GM19043 (cell line): ENCODE data around the gene COL23A1.
"Not testable (repeated sequence)": the region's sequence is repeated elsewhere in the genome, so short reads cannot be mapped to it uniquely, and the experiment has no call there.

Experiments used
- ATAC-seq: cut with Tn5 transposase; IDR thresholded peaks from one replicate; pipeline ENCODE4 v1.9.1; 2021; ENCODE audit warnings: low read depth; ENCODE audit not compliant: unreplicated experiment

COL23A1 gene

DNA sequence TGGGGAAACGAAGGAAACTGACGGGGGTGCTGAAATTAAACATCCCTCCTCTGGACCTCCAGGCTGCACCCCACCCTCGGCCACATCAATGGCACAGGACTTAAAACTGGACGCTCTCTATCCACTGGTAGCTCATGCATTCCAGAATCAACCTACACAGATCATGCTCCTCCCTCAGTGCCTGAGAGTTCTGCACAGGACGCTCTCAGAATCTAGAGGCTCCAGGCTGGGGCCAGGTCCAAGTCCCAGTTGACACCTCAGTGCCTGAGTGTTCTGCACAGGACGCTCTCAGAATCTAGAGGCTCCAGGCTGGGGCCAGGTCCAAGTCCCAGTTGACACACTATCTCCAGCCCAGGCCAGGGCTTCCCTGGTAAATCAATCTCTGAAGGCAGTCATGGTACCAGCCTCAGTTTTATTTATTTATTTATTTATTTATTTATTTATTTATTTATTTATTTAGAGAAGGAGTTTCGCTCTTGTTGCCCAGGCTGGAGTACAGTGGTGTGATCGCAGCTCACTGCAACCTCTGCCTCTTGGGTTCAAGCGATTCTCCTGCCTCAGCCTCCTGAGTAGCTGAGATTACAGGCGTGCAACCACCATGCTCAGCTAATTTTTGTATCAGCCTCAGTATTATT lies 103.2 kb downstream of the COL23A1 start:
- not testable (repeated sequence) for ATAC-seq

DNA sequence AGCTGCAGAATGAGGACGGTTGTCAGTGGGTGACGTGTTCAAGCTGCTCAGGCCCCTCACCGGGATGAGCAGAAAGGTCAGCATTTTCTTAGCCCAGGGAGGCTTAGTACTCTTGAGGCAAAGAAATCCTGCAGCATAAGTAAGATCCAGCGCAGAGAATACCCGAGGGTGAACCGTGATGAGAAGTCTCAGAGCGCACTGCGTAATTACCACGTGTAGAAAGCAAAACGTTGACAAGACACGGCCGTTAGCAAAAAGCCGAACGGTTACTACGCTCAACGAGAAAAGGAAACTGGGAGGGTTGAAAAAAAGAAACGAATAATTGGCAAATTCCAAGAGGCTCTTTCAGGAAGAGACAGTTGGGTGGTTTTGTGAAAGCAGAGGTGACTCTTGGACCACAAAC lies 104.0 kb downstream of the COL23A1 start:
- ATAC-seq = no peak

DNA sequence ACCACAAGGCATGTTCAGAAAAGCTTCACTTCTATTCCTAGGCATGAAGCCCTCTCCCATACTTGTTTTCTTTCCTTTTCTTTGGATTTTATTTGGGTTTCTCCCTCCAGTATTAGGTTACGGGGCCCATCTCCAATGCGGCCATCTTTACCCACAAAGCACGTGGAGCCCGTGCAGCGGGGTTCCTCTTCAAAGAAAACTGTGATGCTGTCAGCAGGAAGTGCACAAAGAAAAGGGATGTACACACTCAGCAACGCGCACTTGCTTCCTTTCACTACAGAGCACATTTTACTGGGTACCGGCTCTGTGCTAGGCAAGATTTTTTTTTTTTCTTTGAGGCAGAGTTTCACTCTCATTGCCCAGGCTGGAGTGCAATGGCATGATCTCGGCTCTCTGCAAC lies 106.6 kb downstream of the COL23A1 start:
- ATAC-seq = no peak

DNA sequence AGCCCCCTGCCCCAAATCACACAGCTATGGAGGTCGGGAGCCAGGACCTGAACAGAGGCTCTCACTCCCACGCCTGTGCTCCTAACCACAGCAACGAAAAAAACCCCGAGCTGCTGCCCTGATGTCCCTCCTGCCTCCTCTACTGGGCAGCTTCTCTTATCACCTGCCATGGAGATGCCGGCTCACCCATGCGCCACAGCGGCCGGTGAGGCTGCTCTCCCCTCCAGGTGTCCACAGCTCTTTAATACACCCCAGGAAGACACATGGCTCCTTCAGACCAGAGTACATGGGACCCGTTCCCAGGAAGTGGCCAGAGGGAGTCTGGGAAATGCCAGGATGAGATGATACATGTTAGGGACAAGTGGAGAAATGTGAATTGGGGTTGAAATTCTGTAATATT lies 110.9 kb downstream of the COL23A1 start:
- ATAC-seq = no peak

DNA sequence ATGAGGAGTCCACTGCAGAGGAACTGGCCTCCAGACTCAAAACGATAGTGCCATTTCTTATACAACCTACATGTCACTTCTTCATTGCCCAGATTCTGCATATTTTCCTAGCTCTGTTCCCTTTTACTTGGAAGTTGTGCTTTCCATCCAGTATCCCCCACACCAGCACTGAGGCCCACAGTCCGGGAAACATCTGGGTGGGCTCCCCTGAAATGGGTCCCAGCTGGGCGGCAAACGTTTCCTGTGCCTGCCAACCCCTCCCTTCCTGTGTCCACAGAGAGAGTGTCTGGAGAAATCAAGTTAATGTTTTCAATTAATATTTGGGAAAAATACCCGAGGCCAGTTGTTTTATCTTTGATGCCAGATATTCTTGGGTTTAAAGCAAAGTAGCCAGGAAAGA lies 111.8 kb downstream of the COL23A1 start:
- no peak for ATAC-seq

DNA sequence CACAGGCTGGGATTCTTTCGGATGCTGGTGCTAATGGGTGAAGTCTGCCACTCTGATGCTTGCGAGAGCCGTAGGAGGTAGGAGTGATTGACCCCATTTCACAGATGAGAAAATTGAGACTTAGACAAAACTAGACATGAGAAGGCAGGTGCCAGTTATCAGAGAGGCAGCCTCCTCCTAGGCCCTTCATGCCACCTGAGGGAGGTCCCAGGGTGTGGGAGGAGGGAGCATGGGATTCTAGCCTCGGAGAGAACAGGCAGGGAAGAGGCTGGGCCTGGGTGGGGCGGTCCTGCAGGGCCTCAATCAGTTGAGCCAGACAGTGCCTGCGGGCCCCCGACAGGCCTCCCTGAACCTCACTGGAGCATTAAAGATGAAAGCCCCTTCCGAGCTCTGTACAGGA lies 112.4 kb downstream of the COL23A1 start:
- ATAC-seq = no peak

DNA sequence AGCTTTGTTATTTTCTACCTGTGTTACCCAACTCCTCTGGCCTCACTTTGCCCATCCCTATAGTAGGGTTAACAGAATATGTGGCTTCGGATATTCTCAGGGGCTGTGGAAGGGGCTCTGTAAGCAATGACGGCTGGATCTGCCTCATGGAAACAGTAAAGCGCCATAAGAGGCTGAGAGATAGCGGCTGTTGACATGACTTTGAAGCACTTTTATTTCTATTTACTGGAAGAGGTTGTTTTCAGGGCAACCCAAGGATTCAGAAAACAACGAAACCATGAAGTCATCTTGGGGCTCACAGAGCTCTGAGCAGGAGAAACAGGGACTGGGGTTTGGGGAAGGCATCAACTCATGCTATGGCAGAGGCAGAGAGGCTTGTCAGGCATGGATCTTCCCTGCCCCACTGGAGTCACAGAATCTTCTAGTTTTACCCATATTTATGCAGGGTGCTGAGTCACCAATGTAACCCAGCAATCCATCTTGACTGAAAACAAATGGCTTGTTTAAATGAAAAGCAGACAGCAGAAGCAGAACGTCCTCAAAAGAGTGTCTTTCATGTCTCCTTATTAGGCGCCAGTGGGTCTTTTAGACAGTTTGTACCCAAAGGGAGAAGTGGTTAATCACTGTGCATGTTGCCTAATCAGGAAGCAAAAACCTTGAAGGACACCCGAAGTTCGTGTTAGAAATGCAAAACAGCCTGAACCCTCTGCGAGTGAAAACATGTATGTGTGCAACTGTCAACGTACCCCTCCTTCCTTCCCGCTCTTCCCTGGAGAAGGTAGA lies 113.0 kb downstream of the COL23A1 start:
- ATAC-seq = no peak

DNA sequence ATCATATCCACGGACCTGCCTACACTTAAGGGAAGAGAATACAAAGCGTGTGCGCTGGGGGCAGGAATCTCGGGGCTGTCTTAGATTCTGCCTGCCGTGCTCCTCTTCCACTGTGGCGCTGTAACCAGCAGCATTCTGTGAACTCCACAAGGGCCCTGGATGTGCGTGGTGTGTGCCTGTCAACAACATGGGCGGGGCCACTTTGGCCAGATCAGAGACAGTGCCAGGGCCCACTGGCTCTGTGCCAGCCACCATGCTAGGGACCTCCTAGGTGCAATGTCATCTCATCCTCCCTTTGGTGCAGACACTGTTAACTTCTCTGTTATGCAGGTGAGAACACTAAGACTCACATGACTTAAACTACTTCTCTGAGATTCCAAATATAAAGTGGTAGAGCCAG lies 113.7 kb downstream of the COL23A1 start:
- no peak for ATAC-seq

DNA sequence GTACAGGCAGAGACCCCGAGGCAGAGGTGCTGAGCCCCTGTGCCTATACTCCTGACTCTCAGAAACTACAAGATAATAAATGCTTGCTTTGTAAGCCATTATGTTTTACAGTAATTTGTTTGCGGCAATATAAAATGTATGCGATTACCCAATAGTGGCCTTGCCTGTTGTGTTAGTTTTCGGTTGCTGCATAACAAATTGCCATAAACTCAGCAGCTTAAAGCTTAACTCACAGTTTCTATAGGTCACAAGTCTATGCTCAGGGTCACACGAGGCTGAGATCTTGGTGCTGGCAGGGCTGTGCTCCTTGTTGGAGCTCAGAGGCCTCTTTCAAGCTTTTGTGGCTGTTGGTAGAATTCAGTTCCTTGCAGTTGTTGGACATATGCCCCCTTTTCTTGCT lies 114.8 kb downstream of the COL23A1 start:
- ATAC-seq = no peak

DNA sequence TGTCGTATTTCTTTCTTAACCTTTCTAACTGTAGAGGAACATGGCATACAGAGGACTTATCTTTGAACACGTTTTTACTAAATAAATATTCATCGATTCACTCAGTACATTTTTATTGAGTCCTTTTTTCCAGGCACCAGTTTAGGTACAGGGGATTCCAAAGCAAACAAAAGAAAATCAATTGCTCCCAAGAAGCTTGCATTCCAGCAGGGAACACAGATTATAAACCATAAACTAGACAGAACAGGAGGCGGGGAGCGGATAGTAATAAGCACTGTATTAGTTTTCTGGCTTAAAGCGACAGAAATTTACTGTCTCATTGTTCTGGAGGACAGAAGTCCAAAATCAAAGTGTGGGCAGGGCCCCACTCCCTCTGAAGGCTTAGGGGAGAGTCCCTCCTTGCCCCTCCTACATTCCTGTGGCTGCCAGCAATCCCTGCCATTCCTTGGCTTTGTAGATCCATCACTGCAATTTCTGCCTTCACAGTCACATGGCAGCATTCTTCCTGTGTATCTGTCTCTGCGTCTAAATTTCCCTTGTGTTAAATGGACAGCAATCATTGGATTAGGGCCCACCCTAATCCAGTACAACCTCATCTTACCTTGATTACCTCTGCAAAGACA lies 115.5 kb downstream of the COL23A1 start:
- ATAC-seq = no peak

DNA sequence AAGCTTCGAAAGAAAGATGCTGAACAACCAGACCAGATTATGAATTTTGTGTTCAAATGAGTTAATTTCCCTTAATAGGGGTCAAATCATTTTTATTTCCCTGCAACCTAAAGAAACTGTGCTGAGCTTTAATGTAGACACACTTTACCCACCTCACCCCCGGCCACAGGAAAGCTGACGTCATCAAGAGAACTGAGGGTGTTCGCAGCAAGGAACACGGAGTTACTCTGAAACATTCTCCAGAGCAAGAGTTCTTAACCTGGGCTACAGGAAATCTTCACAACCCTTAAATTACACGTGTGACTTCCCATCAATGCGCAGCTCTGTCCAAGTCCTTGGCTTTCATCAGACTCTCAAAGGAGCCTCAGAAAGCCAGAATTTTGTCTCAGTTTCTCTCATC lies 116.3 kb downstream of the COL23A1 start:
- no peak for ATAC-seq

DNA sequence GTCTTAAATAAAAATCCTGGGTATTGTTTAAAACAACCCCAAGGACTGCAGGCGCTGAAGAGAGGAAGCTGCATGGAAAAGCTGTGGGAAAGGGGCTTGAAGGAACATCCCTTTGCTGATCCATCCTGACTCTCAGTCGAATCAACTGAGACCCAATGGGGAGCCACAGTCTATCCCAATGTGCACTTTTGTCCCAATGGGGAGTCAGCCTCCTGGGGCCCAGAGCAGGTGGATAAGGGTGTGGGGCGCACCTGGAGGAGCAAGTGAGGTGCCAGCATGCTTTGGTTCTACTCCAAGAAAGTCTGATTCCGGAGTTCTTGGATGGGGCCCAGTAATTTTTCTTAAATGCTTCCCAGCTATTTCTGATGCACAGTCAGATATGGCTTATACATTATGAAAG lies 118.1 kb downstream of the COL23A1 start:
- no peak for ATAC-seq

DNA sequence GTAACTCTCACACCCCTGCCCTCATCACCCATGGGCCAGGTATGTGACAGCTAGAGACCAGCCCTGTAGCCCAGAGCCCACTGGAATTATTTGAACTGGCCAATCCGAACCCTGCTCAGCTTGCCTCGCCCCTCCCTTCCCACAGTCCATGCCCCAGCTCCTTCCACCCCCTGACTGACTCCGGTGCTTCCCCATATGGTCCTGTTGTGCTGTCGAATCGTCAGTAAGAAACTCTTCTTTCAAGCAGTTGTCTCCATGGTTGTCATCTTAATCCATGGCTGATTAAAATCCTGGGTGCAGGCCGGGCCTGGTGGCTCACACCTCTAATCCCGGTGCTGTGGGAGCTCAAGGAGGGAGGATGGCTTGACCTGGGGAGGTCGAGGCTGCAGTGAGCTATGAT lies 118.5 kb downstream of the COL23A1 start:
- ATAC-seq = no peak

DNA sequence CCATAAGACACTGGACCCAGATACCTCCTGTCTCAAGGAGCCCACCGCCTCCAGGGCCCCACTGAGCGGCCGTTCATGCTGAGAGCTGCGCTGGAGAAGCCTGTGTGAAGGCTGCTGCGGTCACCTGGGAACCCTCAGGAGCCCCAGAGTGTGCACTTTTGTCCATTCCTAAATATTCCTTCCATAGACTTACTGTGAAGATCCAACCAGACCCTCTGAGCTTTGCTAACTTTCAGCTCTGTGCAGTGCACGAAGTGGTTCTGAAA lies 119.5 kb downstream of the COL23A1 start:
- no peak for ATAC-seq

DNA sequence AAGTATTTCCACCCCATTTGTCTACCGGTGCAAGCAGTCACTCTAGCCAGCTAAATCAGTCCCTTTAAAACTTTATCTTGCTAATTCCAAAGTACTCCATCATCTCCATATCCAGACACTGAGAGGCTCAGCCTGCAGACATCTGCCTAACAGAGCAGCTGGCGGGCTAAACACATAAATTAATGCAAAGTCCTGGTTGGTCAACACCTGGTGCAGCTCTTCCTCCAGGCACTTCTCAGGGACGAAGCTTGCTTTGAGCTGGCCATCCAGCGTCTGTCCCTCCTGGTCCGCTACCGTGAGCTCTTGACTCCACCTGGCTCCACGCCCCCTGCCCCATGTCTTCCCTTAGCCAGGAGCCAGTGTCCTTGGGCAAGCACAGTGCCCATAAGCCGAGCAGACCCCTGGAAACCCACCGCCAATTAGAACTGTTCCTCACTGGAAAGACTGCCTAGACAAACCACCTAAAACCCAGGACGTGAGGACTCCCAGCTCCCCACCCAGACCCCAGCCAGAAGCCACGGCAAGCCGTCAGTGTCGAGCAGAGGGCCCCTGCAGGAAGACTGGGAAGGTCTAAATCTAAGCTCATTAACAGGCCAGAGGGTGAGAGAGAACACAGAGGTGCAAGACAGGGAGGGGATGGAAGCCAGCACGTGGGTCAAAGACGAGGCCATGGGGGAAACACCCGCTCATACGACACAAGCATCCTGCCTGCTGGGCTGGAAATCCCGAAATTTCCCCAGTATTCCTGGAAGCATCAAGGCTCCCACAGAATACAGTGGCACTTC lies 120.0 kb downstream of the COL23A1 start:
- ATAC-seq = no peak

DNA sequence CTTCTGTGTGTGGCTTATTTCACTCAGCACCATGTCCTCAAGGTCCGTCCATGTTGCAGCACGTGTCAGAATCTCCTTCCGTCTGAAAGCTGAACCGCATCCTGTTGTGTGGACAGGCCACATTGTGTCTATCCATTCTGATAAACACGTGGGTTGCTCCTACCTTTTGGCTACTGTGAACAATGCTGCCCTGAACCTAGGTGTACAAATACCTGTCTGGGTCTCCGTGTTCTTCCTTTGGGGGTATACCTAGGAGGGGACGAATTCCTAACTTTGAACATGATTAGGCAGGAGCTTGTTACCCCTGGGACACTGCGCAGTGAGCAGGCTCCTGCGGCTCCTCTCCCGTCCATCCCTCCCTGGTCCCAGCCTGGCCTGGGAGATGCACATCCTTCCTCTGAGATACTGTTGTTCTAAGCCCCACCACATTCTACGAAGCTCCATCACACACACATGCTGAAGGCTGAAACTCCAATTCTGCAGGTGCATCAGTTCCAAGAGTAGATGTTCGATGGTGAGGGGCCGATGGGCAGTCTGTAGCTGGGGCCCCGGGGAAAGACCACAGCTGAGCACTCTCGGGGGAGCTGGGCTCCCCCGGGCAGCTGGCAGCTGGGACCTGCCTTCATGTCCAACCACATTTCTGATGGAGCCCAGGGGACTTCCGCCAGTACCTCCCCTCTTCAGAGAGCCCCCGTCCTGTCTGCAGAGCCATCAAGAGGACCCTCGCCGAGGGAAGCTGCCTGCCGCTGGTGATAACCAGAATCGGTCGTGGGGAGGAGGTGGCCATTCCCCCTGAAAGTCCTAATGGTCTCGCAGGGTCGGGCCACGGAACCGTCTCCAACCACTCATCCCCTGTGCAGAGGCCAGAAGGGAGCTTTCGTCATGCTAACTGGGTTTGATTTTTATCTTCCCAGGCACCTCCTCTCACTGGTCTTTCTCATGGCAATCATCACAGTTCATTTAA lies 120.9 kb downstream of the COL23A1 start:
- ATAC-seq = no peak

DNA sequence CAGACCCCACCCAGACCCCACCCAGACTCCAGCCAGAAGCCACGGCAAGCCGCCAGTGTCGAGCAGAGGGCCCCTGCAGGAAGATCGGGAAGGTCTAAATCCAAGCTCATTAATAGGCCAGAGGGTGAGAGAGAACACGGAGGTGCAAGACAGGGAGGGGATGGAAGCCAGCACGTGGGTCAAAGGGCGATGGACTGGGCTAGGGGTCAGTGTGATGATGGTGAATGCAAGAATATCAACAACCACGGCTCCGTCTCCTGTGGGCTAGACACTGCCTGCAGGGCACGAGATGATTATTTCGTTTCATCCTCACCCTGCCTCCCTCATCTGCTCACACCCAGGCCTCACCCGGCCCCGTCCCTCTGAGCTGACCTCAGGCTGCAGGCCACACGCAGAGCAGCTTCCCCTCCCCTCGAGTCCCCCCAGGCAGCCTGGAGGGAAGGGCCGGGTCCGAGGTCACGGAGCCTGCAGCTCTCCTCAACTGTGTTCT lies 122.0 kb downstream of the COL23A1 start:
- ATAC-seq = no peak

DNA sequence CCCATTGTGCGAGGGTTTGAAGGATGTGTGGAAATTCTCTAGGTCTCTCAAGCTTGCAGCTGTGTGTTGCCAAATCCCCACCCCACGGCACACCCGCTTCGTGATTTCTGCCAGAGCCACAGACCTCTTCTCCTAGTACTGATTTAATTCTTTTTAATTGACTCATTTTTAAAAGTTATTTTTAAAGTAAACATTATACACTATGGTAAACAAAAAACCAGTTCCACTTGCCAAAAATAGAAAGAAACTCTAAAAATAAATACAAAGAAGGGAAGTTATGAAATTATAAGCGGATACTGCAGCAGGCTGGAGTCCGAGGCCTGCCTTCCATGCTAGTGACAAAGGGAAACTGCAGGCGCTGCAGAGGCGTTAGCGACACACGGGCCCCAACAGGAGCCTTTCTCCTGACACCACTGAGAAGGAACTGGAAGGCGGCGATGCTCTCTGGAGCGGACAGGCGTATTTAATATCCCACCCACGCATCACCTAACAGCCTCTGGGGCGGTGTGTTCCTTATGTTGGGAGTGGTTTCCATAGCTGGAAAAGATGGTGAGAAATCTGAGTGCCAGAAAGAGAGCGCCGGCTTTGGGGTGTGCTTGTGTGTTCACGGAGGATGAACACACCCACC lies 122.5 kb downstream of the COL23A1 start:
- no peak for ATAC-seq

DNA sequence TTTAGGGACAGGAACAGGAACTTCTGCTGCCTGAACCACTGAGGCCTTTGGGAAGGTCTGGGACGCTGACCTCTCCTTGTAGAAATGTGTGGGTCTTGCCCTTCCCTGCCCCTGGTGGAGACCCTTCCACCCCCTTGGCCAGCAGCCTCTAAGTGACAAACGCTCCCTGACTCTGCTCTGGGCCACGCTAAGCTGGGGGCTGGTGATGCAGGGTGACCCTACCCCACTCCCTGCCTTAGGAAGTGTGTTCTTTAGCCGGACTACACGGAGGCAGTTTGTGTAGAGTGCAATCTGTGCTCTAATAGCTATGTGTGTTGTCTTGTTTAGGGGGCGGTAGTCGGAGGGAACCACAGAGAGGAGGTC lies 123.0 kb downstream of the COL23A1 start:
- ATAC-seq = no peak

DNA sequence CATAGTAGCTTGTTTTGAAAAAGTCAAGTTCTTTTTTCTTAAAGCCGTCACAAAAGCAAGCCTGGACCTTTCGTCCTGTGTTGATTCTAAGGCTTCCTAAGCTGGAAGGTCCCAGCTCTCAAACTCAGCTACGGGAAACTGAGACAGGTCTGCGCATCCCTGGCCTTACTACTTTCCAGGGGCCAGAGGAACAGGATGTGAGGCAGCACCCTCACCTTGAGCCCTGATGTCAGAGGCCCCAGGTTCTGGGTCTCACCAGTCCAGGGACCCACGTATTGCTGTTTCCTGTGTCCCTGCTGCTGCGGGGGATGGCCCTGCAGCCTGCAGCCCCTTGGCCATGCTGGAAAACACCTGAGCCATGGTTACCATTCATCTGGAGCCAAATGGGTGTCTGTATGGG lies 123.9 kb downstream of the COL23A1 start:
- ATAC-seq = no peak
